Natural killer cell (primary cell): ENCODE data around the gene TCF23. TPM values are rescaled to one million over a fixed set of nuclear protein-coding genes. Genes with fewer than 3 reads are reported as not detected.

ENCODE experiments used
- ATAC-seq, 3 donors: fragments of 150-1000 bp in 2 of 3; fragments of 200-7000 bp in 1 of 3; cut with Tn5 transposase; 1 replicate in 1 of 3; 2 replicates in 2 of 3; pipeline ENCODE4 v1.10.0; 2021; ENCODE audit warnings: mild to moderate bottlenecking in 2 of 3, moderate library complexity in 2 of 3
- DNase-seq, 2 donors: peaks; one replicate each; pipeline versions ENCODE4 v3.0.0 to v3.0.0-alpha.2; 2013 to 2021; ENCODE audit warnings: mixed read lengths in 1 of 2
- H3K27ac ChIP-seq: one replicate; pipeline ENCODE4 v1.5.1; 2013; ENCODE audit warnings: mild to moderate bottlenecking, low read length
- H3K27me3 ChIP-seq: one replicate; pipeline ENCODE4 v1.6.1; 2013; ENCODE audit warnings: low read length; ENCODE audit not compliant: control insufficient read depth, insufficient read depth
- H3K36me3 ChIP-seq: one replicate; pipeline ENCODE4 v1.6.1; 2013; ENCODE audit warnings: low read length; ENCODE audit not compliant: control insufficient read depth, insufficient read depth
- H3K4me1 ChIP-seq: one replicate; pipeline ENCODE4 v1.6.1; 2013; ENCODE audit warnings: low read length; ENCODE audit not compliant: control insufficient read depth, insufficient read depth
- H3K4me3 ChIP-seq: one replicate; pipeline ENCODE4 v1.5.1; 2013; ENCODE audit warnings: low read length
- H3K9me3 ChIP-seq: one replicate; pipeline ENCODE4 v1.6.1; 2013; ENCODE audit warnings: low read length; ENCODE audit not compliant: control insufficient read depth, insufficient read depth
- H3K27ac Mint-ChIP-seq, 2 donors: one replicate each; pipeline ENCODE4 v1.8.0; 2022; ENCODE audit warnings: mild to moderate bottlenecking in 2 of 2, mixed read lengths in 2 of 2, moderate library complexity in 1 of 2
- H3K27me3 Mint-ChIP-seq, 2 donors: one replicate each; pipeline ENCODE4 v1.8.0; 2022; ENCODE audit warnings: low read depth in 2 of 2, mixed read lengths in 2 of 2
- H3K36me3 Mint-ChIP-seq: one replicate; pipeline ENCODE4 v1.8.0; 2022; ENCODE audit warnings: mixed read lengths
- H3K4me1 Mint-ChIP-seq, 2 donors: one replicate each; pipeline ENCODE4 v1.8.0; 2022; ENCODE audit warnings: mixed read lengths in 2 of 2
- H3K4me3 Mint-ChIP-seq: one replicate; pipeline ENCODE4 v1.8.0; 2022; ENCODE audit warnings: mild to moderate bottlenecking, moderate library complexity, mixed read lengths
- H3K9me3 Mint-ChIP-seq, 2 donors: one replicate each; pipeline ENCODE4 v1.8.0; 2022; ENCODE audit warnings: mixed read lengths in 2 of 2
- WGBS: methylation state at CpG from one replicate; pipeline ENCODE4 v1.1.7; 2013; ENCODE audit warnings: missing lambda C conversion rate; ENCODE audit not compliant: insufficient coverage; 5-methylcytosine and 5-hydroxymethylcytosine counted together
- intact Hi-C: fragments of 100-400 bp; cut with micrococcal nuclease; formaldehyde crosslinking; loops from one replicate; pipeline ENCODE4 v1.14.2; 2022
- total RNA-seq, 4 donors: library from RNA; stranded (reverse); fragments of 120-200 nt in 1 of 4; gene quantifications; one replicate each; pipeline versions ENCODE4 v1.2.3 to v1.2.4, GENCODE V29; 2013 to 2022
- TF ChIP-seq, protein P1 (sequence below): fragments of 200-600 bp; IDR thresholded peaks from one replicate; pipeline ENCODE4 v1.8.0; 2022; ENCODE audit warnings: antibody characterized with exemption

Gene TCF23
- total RNA-seq, 3 donors from 2014 or later (not counting 1 experiment from before 2014, with no cell fraction given): not detected

DNA sequence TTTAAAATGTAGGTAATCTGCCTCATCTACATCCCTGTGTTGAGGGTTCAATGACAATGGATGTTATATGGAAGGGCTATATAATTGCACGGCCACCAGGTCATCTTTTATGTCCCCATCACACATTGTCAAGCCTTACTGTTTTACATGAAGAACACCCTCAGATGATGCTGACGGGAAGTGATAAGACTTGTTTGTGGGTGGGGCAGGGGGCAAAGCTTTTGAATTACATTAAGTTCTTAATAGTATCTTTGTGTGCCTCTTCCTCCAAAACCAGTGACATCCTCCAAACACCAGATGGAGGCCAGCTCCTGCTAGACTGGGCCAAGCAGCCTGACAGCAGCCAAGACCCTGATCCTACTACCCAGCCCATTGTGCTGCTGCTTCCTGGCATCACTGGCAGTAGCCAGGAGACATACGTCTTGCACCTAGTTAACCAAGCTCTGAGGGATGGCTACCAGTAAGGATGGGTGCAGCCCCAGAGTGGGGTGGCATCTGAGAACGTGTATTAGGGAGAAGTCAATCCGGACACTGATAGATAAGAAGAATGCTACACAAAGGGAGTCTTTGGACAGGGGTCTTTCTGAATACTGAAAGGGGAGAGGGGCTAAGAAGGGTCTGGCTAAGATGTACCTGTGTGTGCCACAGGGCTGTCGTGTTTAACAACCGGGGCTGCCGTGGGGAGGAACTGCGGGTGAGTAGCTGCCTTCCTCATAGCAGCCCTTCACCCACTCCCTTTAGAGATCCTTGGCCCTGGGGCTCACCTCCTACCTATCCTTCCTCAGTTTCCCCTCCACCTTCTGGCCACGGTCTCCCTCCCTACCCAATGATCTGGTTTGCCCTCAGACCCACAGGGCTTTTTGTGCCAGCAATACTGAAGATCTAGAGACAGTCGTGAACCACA, 19.9 kb upstream of the TCF23 start:
- TF ChIP-seq, protein P1, sequence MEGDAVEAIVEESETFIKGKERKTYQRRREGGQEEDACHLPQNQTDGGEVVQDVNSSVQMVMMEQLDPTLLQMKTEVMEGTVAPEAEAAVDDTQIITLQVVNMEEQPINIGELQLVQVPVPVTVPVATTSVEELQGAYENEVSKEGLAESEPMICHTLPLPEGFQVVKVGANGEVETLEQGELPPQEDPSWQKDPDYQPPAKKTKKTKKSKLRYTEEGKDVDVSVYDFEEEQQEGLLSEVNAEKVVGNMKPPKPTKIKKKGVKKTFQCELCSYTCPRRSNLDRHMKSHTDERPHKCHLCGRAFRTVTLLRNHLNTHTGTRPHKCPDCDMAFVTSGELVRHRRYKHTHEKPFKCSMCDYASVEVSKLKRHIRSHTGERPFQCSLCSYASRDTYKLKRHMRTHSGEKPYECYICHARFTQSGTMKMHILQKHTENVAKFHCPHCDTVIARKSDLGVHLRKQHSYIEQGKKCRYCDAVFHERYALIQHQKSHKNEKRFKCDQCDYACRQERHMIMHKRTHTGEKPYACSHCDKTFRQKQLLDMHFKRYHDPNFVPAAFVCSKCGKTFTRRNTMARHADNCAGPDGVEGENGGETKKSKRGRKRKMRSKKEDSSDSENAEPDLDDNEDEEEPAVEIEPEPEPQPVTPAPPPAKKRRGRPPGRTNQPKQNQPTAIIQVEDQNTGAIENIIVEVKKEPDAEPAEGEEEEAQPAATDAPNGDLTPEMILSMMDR: no peak
- Histone ChIP-seq H3K27ac (no peak overlapping the region), H3K9me3 (no peaks in the 10 kb centered on the region), H3K27me3 (no peaks in the 10 kb centered on the region), H3K4me1 (peaks cover 18% of the 10 kb centered on the region), H3K4me3 (no peak overlapping the region), H3K36me3 (peaks cover 29% of the 10 kb centered on the region)
- Mint-ChIP-seq H3K9me3 (no peaks in the 10 kb centered on the region), H3K27ac (peak overlapping the region in 1 of 2 donors; percentile 74), H3K4me1 (peaks cover 12 to 28% of the 10 kb centered on the region in 2 donors), H3K4me3 (no peak overlapping the region), H3K36me3 (no peaks in the 10 kb centered on the region), H3K27me3 (no peaks in the 10 kb centered on the region)
- DNase-seq (no peak), ATAC-seq (no peak)
- intact Hi-C loops: no loop called here
- WGBS: 94% methylated on average over 9 of the region's 11 CpGs

DNA sequence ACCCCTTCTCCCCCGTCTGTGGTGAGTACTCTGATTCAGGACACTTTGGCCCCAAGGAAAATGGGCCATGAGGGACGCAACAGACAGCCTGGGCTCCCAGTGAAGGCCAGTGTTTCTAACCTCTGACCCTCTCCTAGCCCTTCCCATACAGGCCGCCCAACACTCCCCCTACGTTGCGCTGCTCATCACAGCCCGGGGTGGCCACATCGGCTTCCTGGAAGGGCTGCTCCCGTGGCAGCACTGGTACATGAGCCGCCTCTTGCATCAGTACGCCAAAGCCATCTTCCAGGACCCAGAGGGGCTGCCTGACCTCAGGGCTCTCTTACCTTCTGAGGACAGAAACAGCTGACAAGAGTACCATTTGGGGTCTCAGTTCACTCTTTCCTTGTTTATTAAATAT, 18.4 kb upstream of the TCF23 start:
- 90% methylated on average over 10 of the region's 10 CpGs for WGBS
- Histone ChIP-seq H3K36me3 (peaks cover 29% of the 10 kb centered on the region), H3K4me1 (peaks cover 24% of the 10 kb centered on the region), H3K4me3 (no peak overlapping the region), H3K27me3 (no peaks in the 10 kb centered on the region), H3K9me3 (no peaks in the 10 kb centered on the region), H3K27ac (no peak overlapping the region)
- TF ChIP-seq, protein P1: no peak
- DNase-seq (peak in 1 of 2 donors; percentile 1), ATAC-seq (no peak)
- Mint-ChIP-seq H3K27me3 (no peaks in the 10 kb centered on the region), H3K36me3 (no peaks in the 10 kb centered on the region), H3K9me3 (no peaks in the 10 kb centered on the region), H3K4me3 (no peak overlapping the region), H3K27ac (peak overlapping the region in 1 of 2 donors; percentile 74), H3K4me1 (peaks cover 18 to 34% of the 10 kb centered on the region in 2 donors)
- intact Hi-C loops: loop anchor here (5.0 to 10.0 kb wide), 2 partner anchors 46 to 78 kb away; partner anchors contain the start of genes AGBL5 and KHK

DNA sequence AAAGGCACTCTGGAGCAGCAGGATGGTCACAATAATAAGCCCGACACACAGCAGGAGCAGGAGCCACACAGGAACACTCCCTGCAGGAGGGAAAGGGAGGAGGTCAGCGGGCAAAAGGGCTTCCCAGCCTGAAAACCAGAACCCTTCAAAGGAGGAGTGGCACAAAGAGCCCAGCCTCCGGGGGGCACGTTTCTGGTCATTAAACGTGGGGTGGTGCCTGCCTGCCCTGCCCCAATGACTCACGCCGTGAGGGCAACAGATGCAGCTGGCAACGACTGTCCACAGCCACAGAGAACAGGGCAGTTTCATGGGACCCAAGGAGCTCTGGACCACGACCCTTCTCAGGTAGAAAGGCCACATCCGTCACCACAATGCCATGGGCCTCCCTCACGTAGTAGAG, 17.4 kb upstream of the TCF23 start:
- Mint-ChIP-seq H3K4me1 (peaks cover 18 to 34% of the 10 kb centered on the region in 2 donors), H3K9me3 (no peaks in the 10 kb centered on the region), H3K36me3 (no peaks in the 10 kb centered on the region), H3K27me3 (no peaks in the 10 kb centered on the region), H3K4me3 (no peak overlapping the region), H3K27ac (no peak overlapping the region)
- WGBS: 95% methylated on average over 11 of the region's 11 CpGs
- Histone ChIP-seq H3K4me1 (peaks cover 24% of the 10 kb centered on the region), H3K27me3 (no peaks in the 10 kb centered on the region), H3K4me3 (no peak overlapping the region), H3K27ac (no peak overlapping the region), H3K36me3 (peaks cover 29% of the 10 kb centered on the region), H3K9me3 (no peaks in the 10 kb centered on the region)
- DNase-seq: peak in 1 of 2 donors; percentile 1
- intact Hi-C loops: loop anchor here (5.0 to 10.0 kb wide), 2 partner anchors 47 to 79 kb away; partner anchors contain the start of genes AGBL5 and KHK
- ATAC-seq: no peak
- TF ChIP-seq, protein P1: no peak
